ENCODE results near the gene GFER. TPM values are rescaled to one million over a fixed set of nuclear protein-coding genes. Genes with fewer than 3 reads are reported as not detected.

GFER gene
- polyA plus RNA-seq, 1 donor: 48.5 TPM

GRCh38 chr16:2001035-2001434 lies 17.0 kb downstream of the GFER start:
- Histone ChIP-seq H3K4me1 (ENCODE audit: control insufficient read depth, insufficient read depth, low read length) (peaks cover 13% of the 10 kb centered on the region), H3K9me3 (ENCODE audit: control insufficient read depth, low read depth, low read length) (no peaks in the 10 kb centered on the region), H3K27ac (ENCODE audit: low read length) (no peak overlapping the region), H3K36me3 (ENCODE audit: control insufficient read depth, insufficient read depth, low read length) (peaks cover 78% of the 10 kb centered on the region), H3K27me3 (ENCODE audit: control insufficient read depth, insufficient read depth, low read length) (no peaks in the 10 kb centered on the region), H3K4me3 (ENCODE audit: low read length) (no peak overlapping the region)
- no peak for DNase-seq
- WGBS (ENCODE audit: insufficient coverage, low lambda C conversion rate): no CpG with 5 or more reads among the region's 19 CpGs

GRCh38 chr16:2001456-2002355 lies 17.7 kb downstream of the GFER start:
- H3K27me3 ChIP-seq (ENCODE audit: control insufficient read depth, insufficient read depth, low read length): no peaks in the 10 kb centered on the region
- no peak for DNase-seq
- H3K4me3 ChIP-seq (ENCODE audit: low read length): no peak overlapping the region
- H3K36me3 ChIP-seq (ENCODE audit: control insufficient read depth, insufficient read depth, low read length): peaks cover 78% of the 10 kb centered on the region
- no peak overlapping the region for H3K27ac ChIP-seq (ENCODE audit: low read length)
- peaks cover 15% of the 10 kb centered on the region for H3K4me1 ChIP-seq (ENCODE audit: control insufficient read depth, insufficient read depth, low read length)
- WGBS (ENCODE audit: insufficient coverage, low lambda C conversion rate): no CpG with 5 or more reads among the region's 53 CpGs
- H3K9me3 ChIP-seq (ENCODE audit: control insufficient read depth, low read depth, low read length): no peaks in the 10 kb centered on the region

DNA sequence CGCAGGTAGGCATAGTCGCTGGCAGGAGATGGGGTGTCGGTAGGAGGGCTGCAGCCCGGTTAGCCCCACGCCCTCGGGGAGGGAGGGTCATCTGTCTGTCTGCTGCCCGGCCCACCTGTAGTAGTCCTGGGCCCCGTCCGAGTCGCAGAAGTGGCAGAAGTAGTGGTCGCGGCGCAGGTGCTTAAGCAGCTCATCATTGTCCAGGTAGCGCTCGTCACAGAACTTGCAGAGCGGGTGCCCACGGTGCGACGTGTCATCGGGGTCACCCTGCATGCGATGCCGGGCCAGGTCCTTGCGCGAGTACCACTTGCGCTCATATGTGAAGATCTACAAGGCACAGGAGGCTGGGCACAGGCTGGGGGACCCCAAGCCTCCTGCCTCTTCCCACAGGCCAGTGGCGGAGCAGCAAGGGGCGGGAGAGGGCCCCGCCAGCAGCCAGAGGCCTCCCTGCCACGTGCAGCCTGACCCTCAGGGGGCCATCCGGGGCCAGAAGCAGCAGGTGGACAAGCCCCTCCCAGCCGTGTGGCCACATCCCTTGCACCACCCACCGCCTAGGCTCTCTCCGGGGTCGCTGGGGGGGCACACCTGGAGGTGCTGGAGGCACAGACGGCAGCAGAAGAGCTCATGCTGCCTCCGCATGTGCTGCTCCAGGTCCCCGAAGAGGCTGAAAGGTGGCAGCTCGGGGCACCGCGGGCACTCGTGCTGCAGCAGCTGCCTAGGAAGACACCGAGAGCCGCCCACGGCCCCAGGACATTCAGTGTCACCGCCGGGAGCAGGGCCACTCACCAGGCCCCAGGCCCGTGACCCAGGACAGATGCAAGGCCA lies 18.6 kb downstream of the GFER start:
- peaks cover 71% of the 10 kb centered on the region for H3K36me3 ChIP-seq (ENCODE audit: control insufficient read depth, insufficient read depth, low read length)
- H3K9me3 ChIP-seq (ENCODE audit: control insufficient read depth, low read depth, low read length): no peaks in the 10 kb centered on the region
- no peaks in the 10 kb centered on the region for H3K27me3 ChIP-seq (ENCODE audit: control insufficient read depth, insufficient read depth, low read length)
- WGBS (ENCODE audit: insufficient coverage, low lambda C conversion rate): no CpG with 5 or more reads among the region's 47 CpGs
- H3K27ac ChIP-seq (ENCODE audit: low read length): no peak overlapping the region
- H3K4me1 ChIP-seq (ENCODE audit: control insufficient read depth, insufficient read depth, low read length): peaks cover 24% of the 10 kb centered on the region
- no peak for DNase-seq
- no peak overlapping the region for H3K4me3 ChIP-seq (ENCODE audit: low read length)

DNA sequence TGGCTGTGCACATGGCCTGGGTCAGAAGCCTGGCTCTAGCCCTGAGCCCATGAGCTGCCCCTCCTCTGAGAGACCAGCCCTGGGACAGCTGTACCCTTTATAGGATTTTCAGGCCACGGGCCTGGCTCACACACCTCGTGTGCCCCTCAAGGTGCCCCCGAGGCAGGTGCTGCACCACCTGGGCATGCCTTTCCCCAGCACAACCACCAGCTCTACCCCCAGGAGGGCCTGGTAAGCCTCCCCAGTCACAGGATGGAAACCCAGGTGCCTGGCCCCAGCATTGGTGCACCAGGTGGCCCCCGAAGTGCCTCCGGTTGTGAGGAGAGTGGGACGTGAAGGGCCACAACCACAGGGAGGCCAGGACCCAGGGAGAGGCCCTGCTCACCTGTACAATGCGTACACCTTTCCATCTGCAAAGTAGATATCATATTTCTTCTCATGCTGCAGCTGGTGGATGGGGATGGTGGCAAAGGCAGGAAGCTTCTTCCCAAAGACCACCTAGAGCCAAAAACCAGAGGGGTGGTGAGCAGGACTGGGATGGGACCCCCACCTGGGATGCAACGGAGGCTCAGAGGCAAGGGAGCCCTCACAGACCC lies 19.3 kb downstream of the GFER start:
- Histone ChIP-seq H3K4me3 (ENCODE audit: low read length) (no peak overlapping the region), H3K4me1 (ENCODE audit: control insufficient read depth, insufficient read depth, low read length) (peaks cover 31% of the 10 kb centered on the region), H3K36me3 (ENCODE audit: control insufficient read depth, insufficient read depth, low read length) (peaks cover 68% of the 10 kb centered on the region), H3K27ac (ENCODE audit: low read length) (no peak overlapping the region), H3K9me3 (ENCODE audit: control insufficient read depth, low read depth, low read length) (no peaks in the 10 kb centered on the region), H3K27me3 (ENCODE audit: control insufficient read depth, insufficient read depth, low read length) (no peaks in the 10 kb centered on the region)
- DNase-seq: no peak
- no CpG with 5 or more reads among the region's 8 CpGs for WGBS (ENCODE audit: insufficient coverage, low lambda C conversion rate)

- no CpG with 5 or more reads among the region's 36 CpGs for WGBS (ENCODE audit: insufficient coverage, low lambda C conversion rate)
- Histone ChIP-seq H3K27ac (ENCODE audit: low read length) (peak overlapping the region; percentile 39), H3K4me3 (ENCODE audit: low read length) (peak overlapping the region; percentile 17), H3K4me1 (ENCODE audit: control insufficient read depth, insufficient read depth, low read length) (peaks cover 36% of the 10 kb centered on the region), H3K27me3 (ENCODE audit: control insufficient read depth, insufficient read depth, low read length) (no peaks in the 10 kb centered on the region), H3K9me3 (ENCODE audit: control insufficient read depth, low read depth, low read length) (no peaks in the 10 kb centered on the region), H3K36me3 (ENCODE audit: control insufficient read depth, insufficient read depth, low read length) (peaks cover 61% of the 10 kb centered on the region)
- DNase-seq: peak; percentile 85 to 86
These were observed 20.0 kb downstream of the GFER start for GRCh38 chr16:2003827-2004641.

GRCh38 chr16:2004795-2005517 lies 21.0 kb downstream of the GFER start:
- Histone ChIP-seq H3K27ac (ENCODE audit: low read length) (no peak overlapping the region), H3K27me3 (ENCODE audit: control insufficient read depth, insufficient read depth, low read length) (no peaks in the 10 kb centered on the region), H3K4me1 (ENCODE audit: control insufficient read depth, insufficient read depth, low read length) (peaks cover 36% of the 10 kb centered on the region), H3K36me3 (ENCODE audit: control insufficient read depth, insufficient read depth, low read length) (peaks cover 52% of the 10 kb centered on the region), H3K9me3 (ENCODE audit: control insufficient read depth, low read depth, low read length) (no peaks in the 10 kb centered on the region), H3K4me3 (ENCODE audit: low read length) (no peak overlapping the region)
- WGBS (ENCODE audit: insufficient coverage, low lambda C conversion rate): no CpG with 5 or more reads among the region's 34 CpGs
- no peak for DNase-seq

GRCh38 chr16:2005646-2006045 lies 21.7 kb downstream of the GFER start:
- Histone ChIP-seq H3K4me1 (ENCODE audit: control insufficient read depth, insufficient read depth, low read length) (peaks cover 43% of the 10 kb centered on the region), H3K27ac (ENCODE audit: low read length) (no peak overlapping the region), H3K27me3 (ENCODE audit: control insufficient read depth, insufficient read depth, low read length) (no peaks in the 10 kb centered on the region), H3K9me3 (ENCODE audit: control insufficient read depth, low read depth, low read length) (no peaks in the 10 kb centered on the region), H3K36me3 (ENCODE audit: control insufficient read depth, insufficient read depth, low read length) (peaks cover 45% of the 10 kb centered on the region), H3K4me3 (ENCODE audit: low read length) (no peak overlapping the region)
- no CpG with 5 or more reads among the region's 21 CpGs for WGBS (ENCODE audit: insufficient coverage, low lambda C conversion rate)
- DNase-seq: no peak

- Histone ChIP-seq H3K4me3 (ENCODE audit: low read length) (no peak overlapping the region), H3K9me3 (ENCODE audit: control insufficient read depth, low read depth, low read length) (no peaks in the 10 kb centered on the region), H3K27ac (ENCODE audit: low read length) (no peak overlapping the region), H3K4me1 (ENCODE audit: control insufficient read depth, insufficient read depth, low read length) (peaks cover 43% of the 10 kb centered on the region), H3K36me3 (ENCODE audit: control insufficient read depth, insufficient read depth, low read length) (peaks cover 39% of the 10 kb centered on the region), H3K27me3 (ENCODE audit: control insufficient read depth, insufficient read depth, low read length) (no peaks in the 10 kb centered on the region)
- no CpG with 5 or more reads among the region's 8 CpGs for WGBS (ENCODE audit: insufficient coverage, low lambda C conversion rate)
- no peak for DNase-seq
These were observed 22.3 kb downstream of the GFER start for GRCh38 chr16:2006317-2006716.

DNA sequence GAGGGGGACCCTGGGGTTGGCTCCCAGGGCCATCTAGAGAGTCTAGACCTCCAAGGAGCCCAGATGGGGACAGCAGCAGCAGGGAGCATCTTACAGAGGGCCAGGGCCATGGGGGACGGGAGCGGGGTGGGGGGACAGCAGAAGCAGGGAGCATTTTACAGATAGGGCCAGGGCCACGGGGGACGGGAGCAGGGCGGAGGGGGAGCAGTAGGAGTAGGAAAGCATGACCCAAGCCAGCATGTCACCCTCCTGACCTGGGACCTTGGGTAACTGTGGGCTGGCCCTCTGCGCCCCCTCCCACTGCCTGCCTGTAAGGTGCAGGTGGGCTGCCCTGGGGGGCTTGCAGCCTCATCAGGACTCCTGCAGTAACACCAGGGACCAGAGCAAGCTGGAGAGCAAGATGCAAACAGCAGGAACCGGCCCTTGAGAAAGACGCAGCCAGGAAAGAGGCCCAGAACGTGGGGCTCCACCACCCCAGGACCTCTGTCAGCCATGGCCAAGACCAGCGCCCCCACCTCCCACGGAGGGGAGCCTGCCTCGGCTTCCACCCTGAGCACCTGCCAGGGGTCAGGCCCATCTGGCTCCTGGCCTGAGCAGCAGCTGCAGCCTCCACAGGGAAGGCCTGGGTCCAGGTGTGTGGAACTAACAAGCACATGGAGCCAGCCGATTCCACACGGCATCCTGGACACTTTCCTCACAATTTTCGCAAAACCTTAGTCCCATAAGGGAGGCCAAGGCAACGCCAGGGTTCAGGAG lies 23.3 kb downstream of the GFER start:
- Histone ChIP-seq H3K27ac (ENCODE audit: low read length) (peak overlapping the region; percentile 45), H3K4me3 (ENCODE audit: low read length) (peak overlapping the region; percentile 71), H3K9me3 (ENCODE audit: control insufficient read depth, low read depth, low read length) (no peaks in the 10 kb centered on the region), H3K36me3 (ENCODE audit: control insufficient read depth, insufficient read depth, low read length) (peaks cover 29% of the 10 kb centered on the region), H3K27me3 (ENCODE audit: control insufficient read depth, insufficient read depth, low read length) (no peaks in the 10 kb centered on the region), H3K4me1 (ENCODE audit: control insufficient read depth, insufficient read depth, low read length) (peaks cover 43% of the 10 kb centered on the region)
- no CpG with 5 or more reads among the region's 16 CpGs for WGBS (ENCODE audit: insufficient coverage, low lambda C conversion rate)
- no peak for DNase-seq
